GDM1 (cell line): Measurements from ENCODE around the gene INTS13.
"Not testable (repeated sequence)": the region's sequence is repeated elsewhere in the genome, so short reads cannot be mapped to it uniquely, and the experiment has no call there.

Experiments
- DNase-seq: peaks from one replicate; lab custom pipeline; 2025; lab: John Stamatoyannopoulos, UW

The INTS13 gene

GRCh38 chr12:26870491-26871419 lies 67.0 kb downstream of the INTS13 start:
- peak; percentile 29 for DNase-seq

- no peak for DNase-seq
These were observed 67.8 kb downstream of the INTS13 start for GRCh38 chr12:26869908-26870459.

GRCh38 chr12:26869104-26869494 lies 68.7 kb downstream of the INTS13 start:
- no peak for DNase-seq

GRCh38 chr12:26868447-26869103 lies 69.2 kb downstream of the INTS13 start:
- no peak for DNase-seq

GRCh38 chr12:26867080-26867479 lies 70.7 kb downstream of the INTS13 start:
- peak; percentile 39 for DNase-seq

- no peak for DNase-seq
These were observed 74.3 kb downstream of the INTS13 start for GRCh38 chr12:26863515-26863914.

GRCh38 chr12:26862787-26863186 lies 75.0 kb downstream of the INTS13 start:
- DNase-seq, result not testable (repeated sequence)

- DNase-seq, result no peak
These were observed 76.1 kb downstream of the INTS13 start for GRCh38 chr12:26861690-26862089.

- DNase-seq, result no peak
These were observed 80.2 kb downstream of the INTS13 start for GRCh38 chr12:26857465-26858176.

GRCh38 chr12:26855337-26855736 lies 82.4 kb downstream of the INTS13 start:
- no peak for DNase-seq
